ENCODE data around the gene ACBD4.

GRCh38 chr17:45108051-45108450 lies 27.4 kb upstream of the ACBD4 start:
- TF ChIP-seq EZH2phosphoT487 (IDR thresholded peaks at IDR 0.05; ENCODE audit: insufficient read depth, low read depth) = no peak
- no peak for TF ChIP-seq EZH2 (IDR thresholded peaks at IDR 0.05; ENCODE audit: insufficient read depth, poor library complexity, severe bottlenecking)

Data from GM23248 (cell line).